ENCODE data around the gene AHNAK. TPM values are rescaled to one million over a fixed set of nuclear protein-coding genes. Genes with fewer than 3 reads are reported as not detected.
"Not testable (repeated sequence)": the region's sequence is repeated elsewhere in the genome, so short reads cannot be mapped to it uniquely, and the experiment has no call there.

The AHNAK gene
- total RNA-seq, 2 experiments from 2014 or later = 9.2 to 9.4 TPM

DNA sequence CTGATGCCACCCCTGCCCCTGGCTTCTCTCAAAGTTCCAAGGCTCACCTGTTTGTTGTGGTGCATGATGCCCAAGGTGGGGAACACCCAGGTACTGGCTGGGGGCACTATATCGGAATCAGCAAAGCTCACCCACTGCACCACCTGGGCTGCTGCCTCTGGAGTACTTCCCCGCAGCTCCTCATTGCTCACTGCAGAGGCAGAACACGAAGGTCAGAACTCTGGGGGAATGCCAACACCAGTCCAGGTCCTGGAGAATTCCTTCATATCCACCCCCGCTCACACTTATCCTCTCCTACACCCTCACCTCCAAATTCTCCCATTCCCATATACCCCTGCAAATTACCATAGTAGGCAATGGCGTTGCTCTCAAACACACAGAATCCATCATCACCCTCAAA, 24.9 kb upstream of the AHNAK start:
- not testable (repeated sequence) for DNase-seq
- intact Hi-C loops (cut with micrococcal nuclease) = loop anchor here (5.0 kb wide), 1 partner anchor 271 kb away; no protein-coding TSS in a partner anchor

DNA sequence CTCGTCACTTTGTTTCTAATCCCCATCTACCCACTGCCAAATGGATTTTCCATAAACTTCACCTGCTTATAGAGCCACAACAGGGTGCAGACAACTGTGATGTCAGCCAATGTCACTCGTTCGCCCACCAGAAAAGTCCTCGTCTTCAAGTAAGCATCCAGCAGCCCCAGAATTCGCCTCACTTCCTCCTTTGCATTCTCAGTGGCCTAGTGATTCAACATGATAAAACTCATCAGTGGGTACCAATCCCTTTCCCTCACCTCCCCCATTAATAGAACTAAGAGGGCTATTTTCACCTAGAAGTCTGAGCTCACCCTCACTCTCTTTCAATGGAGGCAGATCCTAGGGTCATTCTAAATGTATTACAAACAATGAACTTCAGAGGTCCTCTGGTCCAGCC, 24.3 kb upstream of the AHNAK start:
- intact Hi-C loops (cut with micrococcal nuclease) = loop anchor here (5.0 kb wide), 1 partner anchor 271 kb away; no protein-coding TSS in a partner anchor
- peak overlapping the region; percentile 1 for H3K4me3 Mint-ChIP-seq
- peaks cover 64% of the 10 kb centered on the region for H3K4me1 Mint-ChIP-seq (ENCODE audit: low read depth)
- peak overlapping the region; percentile 97 for H3K27ac Mint-ChIP-seq
- H3K27me3 Mint-ChIP-seq (ENCODE audit: low read depth); H3K9me3 Mint-ChIP-seq; DNase-seq: not testable (repeated sequence)
- H3K36me3 Mint-ChIP-seq (ENCODE audit: low read depth) = peaks cover 73% of the 10 kb centered on the region
- CTCF ChIA-PET = interaction anchor here (0.7 to 2.4 kb wide), 4 partner anchors 10 to 71 kb away, joined by 3 to 8 read pairs (median 5); no protein-coding TSS in a partner anchor

More for the DNA sequence above, 24.9 kb upstream of the AHNAK start:
- CTCF ChIA-PET = interaction anchor here (0.7 to 2.4 kb wide), 4 partner anchors 14 to 70 kb away, joined by 3 to 8 read pairs (median 6); no protein-coding TSS in a partner anchor
- Mint-ChIP-seq H3K36me3 (ENCODE audit: low read depth) (peaks cover 69% of the 10 kb centered on the region), H3K4me1 (ENCODE audit: low read depth) (peaks cover 58% of the 10 kb centered on the region), H3K27ac (peak overlapping the region; percentile 97), H3K4me3 (peak overlapping the region; percentile 95)
- H3K27me3 Mint-ChIP-seq (ENCODE audit: low read depth); H3K9me3 Mint-ChIP-seq: not testable (repeated sequence)

DNA sequence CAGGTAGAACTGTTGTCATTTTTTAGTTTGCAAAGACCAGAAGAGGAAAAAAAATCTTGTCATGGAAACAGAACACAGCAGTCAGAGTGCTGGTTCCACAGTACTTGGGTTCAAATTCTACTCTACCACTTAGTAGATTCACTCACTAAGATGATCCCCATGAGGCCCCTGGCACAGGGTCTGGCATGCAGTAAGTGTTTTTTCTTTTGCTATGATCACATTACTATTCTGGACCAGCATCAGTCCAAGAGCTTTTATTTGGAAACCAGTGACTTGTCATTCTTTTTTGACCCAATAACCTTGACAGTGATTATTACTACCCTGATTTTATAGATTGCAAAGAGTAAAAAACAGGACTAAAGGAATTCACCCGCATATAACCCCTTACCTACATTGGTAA, 23.0 kb upstream of the AHNAK start:
- Mint-ChIP-seq H3K4me3 (no peak overlapping the region), H3K36me3 (ENCODE audit: low read depth) (peaks cover 76% of the 10 kb centered on the region), H3K9me3 (no peaks in the 10 kb centered on the region), H3K27me3 (ENCODE audit: low read depth) (no peaks in the 10 kb centered on the region), H3K4me1 (ENCODE audit: low read depth) (peaks cover 61% of the 10 kb centered on the region), H3K27ac (peak overlapping the region; percentile 55)
- CTCF ChIA-PET = interaction anchor here (1.0 to 2.4 kb wide), 3 partner anchors 16 to 145 kb away, joined by 3 to 8 read pairs (median 7); no protein-coding TSS in a partner anchor
- intact Hi-C loops (cut with micrococcal nuclease) = loop anchor here (5.0 kb wide), 1 partner anchor 273 kb away; no protein-coding TSS in a partner anchor
- DNase-seq = no peak

DNA sequence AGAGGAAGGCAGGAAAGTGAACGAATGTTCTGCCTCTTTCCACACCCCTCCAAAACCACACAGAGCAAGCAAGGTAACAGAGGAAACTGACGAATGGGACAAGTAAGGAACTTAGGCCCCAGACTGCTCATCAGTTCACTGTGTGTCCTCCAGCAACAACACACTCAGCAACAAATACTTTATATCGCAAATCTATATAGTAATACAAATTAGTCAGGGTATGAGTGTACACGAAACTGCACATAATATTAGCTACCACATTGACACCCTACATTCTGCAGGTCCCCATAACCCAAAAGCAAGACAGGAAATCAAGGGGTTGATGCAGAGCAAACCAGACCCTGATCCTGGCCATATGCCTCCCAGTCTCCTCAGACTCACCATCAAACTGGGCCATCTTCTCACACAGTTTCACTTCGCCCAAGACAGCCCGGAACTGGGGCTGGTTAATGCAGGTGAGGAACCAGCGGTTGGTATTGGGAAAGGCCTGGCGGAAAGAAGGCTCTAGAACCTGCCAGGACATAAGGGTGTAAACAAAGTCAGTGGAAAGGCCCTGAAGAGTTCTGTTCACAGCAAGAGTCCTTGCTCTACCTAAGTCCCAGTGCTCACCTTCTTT, 20.5 kb upstream of the AHNAK start:
- H3K27ac Mint-ChIP-seq = peak overlapping the region; percentile 67
- no peaks in the 10 kb centered on the region for H3K9me3 Mint-ChIP-seq
- peaks cover 69% of the 10 kb centered on the region for H3K36me3 Mint-ChIP-seq (ENCODE audit: low read depth)
- intact Hi-C loops (cut with micrococcal nuclease) = no loop called here
- no peak overlapping the region for H3K4me3 Mint-ChIP-seq
- CTCF ChIA-PET = interaction anchor here (1.1 to 2.1 kb wide), 4 partner anchors 10 to 172 kb away, joined by 3 to 12 read pairs (median 4); no protein-coding TSS in a partner anchor
- H3K27me3 Mint-ChIP-seq (ENCODE audit: low read depth) = no peaks in the 10 kb centered on the region
- no peak for DNase-seq
- peaks cover 59% of the 10 kb centered on the region for H3K4me1 Mint-ChIP-seq (ENCODE audit: low read depth)

DNA sequence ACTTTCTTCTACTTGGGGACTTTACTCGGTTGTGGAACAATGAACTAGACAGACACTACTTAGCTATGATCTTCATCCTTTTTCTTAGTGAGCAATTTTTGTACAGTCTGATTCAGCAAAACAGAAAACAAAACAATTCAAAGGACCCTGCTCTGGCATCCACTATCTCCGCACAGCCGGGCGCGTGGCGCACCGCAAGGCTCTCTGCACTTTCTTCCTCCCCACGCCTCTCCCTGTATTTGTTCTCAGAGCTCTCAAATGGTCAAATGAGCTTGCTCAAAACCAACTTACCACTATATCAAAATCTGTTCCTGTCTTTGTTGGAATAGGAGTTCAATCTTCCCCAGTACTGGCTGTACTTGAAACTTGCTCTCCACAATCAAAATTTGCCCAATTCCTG, 19.6 kb upstream of the AHNAK start:
- CTCF ChIA-PET = interaction anchor here (0.9 to 2.1 kb wide), 4 partner anchors 9 to 142 kb away, joined by 3 to 12 read pairs (median 5); partner anchors contain the start of gene TUT1
- Mint-ChIP-seq H3K27ac (peak overlapping the region; percentile 2), H3K36me3 (ENCODE audit: low read depth) (peaks cover 66% of the 10 kb centered on the region), H3K4me3 (no peak overlapping the region), H3K27me3 (ENCODE audit: low read depth) (no peaks in the 10 kb centered on the region), H3K4me1 (ENCODE audit: low read depth) (peaks cover 57% of the 10 kb centered on the region), H3K9me3 (no peaks in the 10 kb centered on the region)
- no peak for DNase-seq
- intact Hi-C loops (cut with micrococcal nuclease) = no loop called here

DNA sequence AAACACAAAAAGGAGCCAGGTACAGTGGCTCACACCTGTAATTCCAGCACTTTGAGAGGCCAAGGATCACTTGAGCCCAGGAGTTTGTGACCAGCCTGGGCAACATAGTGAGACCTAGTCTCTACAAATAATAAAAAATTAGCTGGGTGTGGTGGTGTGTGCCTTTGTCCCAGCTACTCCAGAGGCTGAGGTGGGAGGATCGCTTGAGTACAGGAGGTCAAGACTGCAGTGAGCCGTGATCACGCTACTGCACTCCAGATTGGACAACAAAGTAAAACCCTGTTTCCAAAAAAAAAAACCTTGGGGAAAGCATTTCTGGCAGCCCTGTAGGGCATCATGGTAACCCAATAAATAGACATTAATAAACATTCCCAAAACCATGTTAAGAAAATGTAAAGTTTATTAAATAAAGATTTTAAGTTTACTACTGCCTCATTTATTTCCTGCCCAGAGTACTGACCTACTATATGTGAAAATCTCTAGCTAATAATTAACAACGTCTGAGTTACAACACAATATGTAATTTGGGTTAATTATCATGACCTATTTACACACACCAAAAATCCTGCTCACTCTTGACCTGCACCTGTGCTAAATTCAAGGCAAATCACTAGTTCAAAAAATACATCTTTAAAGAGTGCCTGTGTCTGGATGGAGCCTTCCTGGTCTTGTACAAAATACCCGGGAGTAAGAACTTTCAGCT, 18.6 kb upstream of the AHNAK start:
- intact Hi-C loops (cut with micrococcal nuclease) = no loop called here

DNA sequence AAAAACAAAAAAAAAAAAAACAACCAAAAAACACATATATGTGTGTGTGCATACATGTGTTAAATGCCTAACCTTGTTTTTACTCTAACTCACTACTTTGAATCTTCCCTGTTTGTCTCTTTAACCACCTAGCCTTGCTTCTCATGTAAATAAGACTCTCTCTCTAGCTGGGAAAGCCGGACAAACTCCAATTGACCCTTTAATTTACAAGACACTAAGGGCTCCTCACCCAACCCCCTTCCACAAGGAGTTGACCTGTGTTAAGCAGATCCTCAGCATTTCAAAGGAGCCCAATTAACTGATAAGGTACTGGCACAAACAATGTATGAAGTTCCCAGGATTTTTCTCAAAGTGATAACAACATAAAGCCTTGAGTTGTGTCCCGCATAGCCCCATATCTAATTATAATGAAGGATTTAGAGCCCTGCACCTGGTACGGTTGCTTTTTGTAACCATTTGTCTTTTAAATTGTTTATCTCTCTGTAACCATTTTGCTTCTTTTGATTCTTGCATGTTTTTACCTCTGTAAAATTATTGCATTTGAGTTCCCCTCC, 15.1 kb upstream of the AHNAK start:
- intact Hi-C loops (cut with micrococcal nuclease) = not testable (repeated sequence)

More for the DNA sequence above, 18.6 kb upstream of the AHNAK start:
- Mint-ChIP-seq H3K4me3 (no peak overlapping the region), H3K36me3 (ENCODE audit: low read depth) (peaks cover 63% of the 10 kb centered on the region), H3K4me1 (ENCODE audit: low read depth) (peaks cover 59% of the 10 kb centered on the region), H3K27me3 (ENCODE audit: low read depth) (no peaks in the 10 kb centered on the region), H3K9me3 (no peaks in the 10 kb centered on the region), H3K27ac (no peak overlapping the region)
- CTCF ChIA-PET = interaction anchor here (0.6 to 2.1 kb wide), 8 partner anchors 8 to 337 kb away, joined by 3 to 12 read pairs (median 3); partner anchors contain the start of gene TUT1
- DNase-seq = no peak

DNA sequence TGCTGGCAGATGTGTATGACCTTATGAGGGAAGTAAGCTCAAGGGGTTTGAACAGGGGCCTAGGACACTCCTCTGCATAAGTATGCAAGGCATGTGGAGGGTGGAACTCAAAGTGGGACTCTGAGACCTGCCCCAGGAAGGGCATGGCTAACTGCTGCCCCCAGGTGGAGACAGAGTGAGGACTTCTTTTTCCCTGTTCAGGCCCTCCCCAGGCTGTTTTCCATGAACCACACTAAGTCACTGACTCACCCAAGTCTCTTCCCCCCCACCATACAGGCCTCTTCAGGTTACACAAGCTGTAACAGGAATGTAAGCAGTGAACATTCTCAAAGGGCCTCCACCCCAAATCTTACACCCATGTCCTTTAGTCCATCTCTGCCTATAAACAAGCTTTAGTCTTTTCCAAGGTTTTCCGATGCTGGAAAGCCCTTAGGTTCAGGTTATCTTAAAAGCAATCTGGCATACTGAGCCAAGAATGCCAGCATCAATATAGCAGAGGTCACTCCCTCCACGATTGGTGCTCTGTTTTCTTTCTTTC, 14.0 kb upstream of the AHNAK start:
- intact Hi-C loops (cut with micrococcal nuclease) = loop anchor here (1.0 kb wide), 4 partner anchors 13 to 136 kb away; partner anchors contain the start of gene EEF1G

More for the DNA sequence above, 15.1 kb upstream of the AHNAK start:
- H3K27me3 Mint-ChIP-seq (ENCODE audit: low read depth); DNase-seq; H3K9me3 Mint-ChIP-seq; H3K4me3 Mint-ChIP-seq: not testable (repeated sequence)
- peak overlapping the region; percentile 68 for H3K27ac Mint-ChIP-seq
- CTCF ChIA-PET = interaction anchor here (0.8 to 6.1 kb wide), 7 partner anchors 11 to 137 kb away, joined by 3 to 61 read pairs (median 7); partner anchors contain the start of gene EEF1G
- H3K4me1 Mint-ChIP-seq (ENCODE audit: low read depth) = peaks cover 68% of the 10 kb centered on the region
- H3K36me3 Mint-ChIP-seq (ENCODE audit: low read depth) = peaks cover 69% of the 10 kb centered on the region

DNA sequence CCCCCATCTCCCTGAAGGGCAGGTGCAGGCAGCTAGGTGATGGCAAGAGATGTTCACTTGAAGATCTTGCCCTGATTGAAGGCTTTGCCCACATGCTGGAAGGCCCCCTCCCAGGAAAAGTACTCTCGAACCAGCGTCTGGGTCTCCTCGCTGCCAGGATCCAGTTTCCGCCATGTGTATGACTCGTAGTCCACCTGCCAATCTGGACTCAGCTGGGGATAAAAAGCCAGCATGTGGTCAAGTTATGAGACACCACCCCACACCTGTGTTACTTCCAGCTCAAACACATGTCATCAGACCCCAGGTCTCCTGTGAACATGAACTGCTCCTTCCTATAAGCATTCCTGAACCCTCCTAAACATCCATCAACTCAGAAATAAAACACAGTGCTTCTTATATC, 13.0 kb upstream of the AHNAK start:
- H3K4me1 Mint-ChIP-seq (ENCODE audit: low read depth) = peaks cover 76% of the 10 kb centered on the region
- H3K4me3 Mint-ChIP-seq; H3K27me3 Mint-ChIP-seq (ENCODE audit: low read depth); H3K9me3 Mint-ChIP-seq; DNase-seq: not testable (repeated sequence)
- CTCF ChIA-PET = interaction anchor here (0.6 to 6.1 kb wide), 7 partner anchors 8 to 165 kb away, joined by 3 to 61 read pairs (median 10); partner anchors contain the start of gene EEF1G
- intact Hi-C loops (cut with micrococcal nuclease) = loop anchor here (1.0 to 10.0 kb wide), 7 partner anchors 14 to 1125 kb away; partner anchors contain the start of genes EEF1G, FTH1 and RTN3
- peak overlapping the region; percentile 82 for H3K27ac Mint-ChIP-seq
- H3K36me3 Mint-ChIP-seq (ENCODE audit: low read depth) = peaks cover 58% of the 10 kb centered on the region

More for the DNA sequence above, 14.0 kb upstream of the AHNAK start:
- no peak overlapping the region for H3K4me3 Mint-ChIP-seq
- peaks cover 63% of the 10 kb centered on the region for H3K36me3 Mint-ChIP-seq (ENCODE audit: low read depth)
- H3K9me3 Mint-ChIP-seq = no peaks in the 10 kb centered on the region
- peak; percentile 90 for DNase-seq
- H3K4me1 Mint-ChIP-seq (ENCODE audit: low read depth) = peaks cover 69% of the 10 kb centered on the region
- H3K27ac Mint-ChIP-seq = peak overlapping the region; percentile 77
- H3K27me3 Mint-ChIP-seq (ENCODE audit: low read depth) = no peaks in the 10 kb centered on the region
- CTCF ChIA-PET = interaction anchor here (0.7 to 6.1 kb wide), 18 partner anchors 9 to 166 kb away, joined by 3 to 61 read pairs (median 4); partner anchors contain the start of genes EEF1G and TUT1

DNA sequence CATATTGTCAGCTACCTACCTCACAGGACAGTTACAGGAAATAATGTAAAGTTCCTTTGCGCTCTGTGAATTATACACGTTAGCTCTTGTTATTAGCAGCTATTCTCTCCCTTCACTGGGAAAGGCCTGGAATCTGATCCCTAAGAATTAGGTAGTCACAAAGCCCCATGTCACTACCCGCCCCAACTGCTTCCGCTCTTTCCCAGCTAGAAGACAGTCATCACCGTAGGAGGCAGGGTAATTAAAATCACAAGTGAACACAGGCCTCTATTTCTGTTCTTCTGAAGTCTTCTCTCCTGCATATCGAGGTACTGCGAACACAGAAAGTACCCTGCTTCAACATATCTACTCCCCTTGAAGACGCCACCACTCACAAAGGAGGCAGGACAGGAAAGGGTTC, 12.6 kb upstream of the AHNAK start:
- intact Hi-C loops (cut with micrococcal nuclease) = loop anchor here (5.0 to 10.0 kb wide), 3 partner anchors 172 to 1126 kb away; partner anchors contain the start of genes FTH1 and RTN3
- peaks cover 58% of the 10 kb centered on the region for H3K36me3 Mint-ChIP-seq (ENCODE audit: low read depth)
- H3K4me1 Mint-ChIP-seq (ENCODE audit: low read depth) = peaks cover 80% of the 10 kb centered on the region
- H3K27ac Mint-ChIP-seq = peak overlapping the region; percentile 82
- CTCF ChIA-PET = interaction anchor here (0.6 to 6.1 kb wide), 5 partner anchors 7 to 164 kb away, joined by 3 to 61 read pairs (median 11); partner anchors contain the start of gene EEF1G
- DNase-seq = no peak
- no peaks in the 10 kb centered on the region for H3K27me3 Mint-ChIP-seq (ENCODE audit: low read depth)
- no peaks in the 10 kb centered on the region for H3K9me3 Mint-ChIP-seq
- no peak overlapping the region for H3K4me3 Mint-ChIP-seq

DNA sequence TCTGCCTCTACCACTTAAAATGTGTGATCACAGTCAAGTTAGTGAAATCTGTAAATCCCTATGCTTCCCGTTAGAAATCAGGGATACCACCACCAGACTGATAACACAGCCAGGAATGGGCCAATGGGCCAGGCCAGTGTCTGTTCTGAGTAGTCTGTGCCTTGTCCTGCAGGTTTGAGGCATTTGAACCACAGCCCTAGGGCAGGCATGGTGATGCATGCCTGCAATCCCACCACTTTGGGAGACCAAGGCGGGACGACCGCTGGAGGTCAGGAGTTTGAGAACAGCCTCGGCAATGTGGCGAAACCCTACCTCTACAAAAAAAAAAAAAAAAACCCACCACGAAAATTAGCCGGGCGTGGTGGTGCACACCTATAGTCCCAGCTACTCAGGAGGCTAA, 12.1 kb upstream of the AHNAK start:
- no peak for DNase-seq

More for the DNA sequence above, 12.1 kb upstream of the AHNAK start:
- Mint-ChIP-seq H3K4me1 (ENCODE audit: low read depth) (peaks cover 82% of the 10 kb centered on the region), H3K4me3 (no peak overlapping the region), H3K9me3 (no peaks in the 10 kb centered on the region), H3K27me3 (ENCODE audit: low read depth) (no peaks in the 10 kb centered on the region), H3K27ac (peak overlapping the region; percentile 82), H3K36me3 (ENCODE audit: low read depth) (peaks cover 54% of the 10 kb centered on the region)
- intact Hi-C loops (cut with micrococcal nuclease) = loop anchor here (5.0 to 10.0 kb wide), 3 partner anchors 171 to 1126 kb away; partner anchors contain the start of genes FTH1 and RTN3
- CTCF ChIA-PET = interaction anchor here (2.1 to 6.1 kb wide), 5 partner anchors 8 to 164 kb away, joined by 8 to 61 read pairs (median 12); no protein-coding TSS in a partner anchor

Measured in activated naive CD4-positive, alpha-beta T cell treated with anti-CD3 and anti-CD28 coated beads for 36 hours (primary cell).